ENCODE data around the gene COL24A1.

DNA sequence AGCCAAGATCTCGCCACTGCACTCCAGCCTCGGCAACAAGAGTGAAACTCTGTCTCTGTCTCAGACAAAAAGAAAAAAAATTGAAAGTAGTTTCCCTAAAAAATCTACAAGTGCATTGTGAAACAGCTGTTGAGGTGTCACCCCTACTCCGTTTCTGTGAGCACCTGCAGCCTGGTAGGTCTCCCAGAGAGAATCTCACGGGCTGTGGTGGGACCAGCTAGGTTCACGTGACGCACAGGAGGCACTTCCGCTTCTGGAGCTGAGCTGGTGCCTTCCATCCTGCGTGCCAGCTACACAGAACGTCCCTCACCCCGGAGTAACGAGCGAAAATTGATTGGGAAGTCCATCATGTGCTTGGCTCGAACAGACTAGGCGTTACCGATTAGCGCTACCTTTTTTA is 66.8 kb downstream of the COL24A1 start:
- TF ChIP-seq, protein P1, sequence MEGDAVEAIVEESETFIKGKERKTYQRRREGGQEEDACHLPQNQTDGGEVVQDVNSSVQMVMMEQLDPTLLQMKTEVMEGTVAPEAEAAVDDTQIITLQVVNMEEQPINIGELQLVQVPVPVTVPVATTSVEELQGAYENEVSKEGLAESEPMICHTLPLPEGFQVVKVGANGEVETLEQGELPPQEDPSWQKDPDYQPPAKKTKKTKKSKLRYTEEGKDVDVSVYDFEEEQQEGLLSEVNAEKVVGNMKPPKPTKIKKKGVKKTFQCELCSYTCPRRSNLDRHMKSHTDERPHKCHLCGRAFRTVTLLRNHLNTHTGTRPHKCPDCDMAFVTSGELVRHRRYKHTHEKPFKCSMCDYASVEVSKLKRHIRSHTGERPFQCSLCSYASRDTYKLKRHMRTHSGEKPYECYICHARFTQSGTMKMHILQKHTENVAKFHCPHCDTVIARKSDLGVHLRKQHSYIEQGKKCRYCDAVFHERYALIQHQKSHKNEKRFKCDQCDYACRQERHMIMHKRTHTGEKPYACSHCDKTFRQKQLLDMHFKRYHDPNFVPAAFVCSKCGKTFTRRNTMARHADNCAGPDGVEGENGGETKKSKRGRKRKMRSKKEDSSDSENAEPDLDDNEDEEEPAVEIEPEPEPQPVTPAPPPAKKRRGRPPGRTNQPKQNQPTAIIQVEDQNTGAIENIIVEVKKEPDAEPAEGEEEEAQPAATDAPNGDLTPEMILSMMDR (IDR thresholded peaks at IDR 0.05; ENCODE audit: low read length): no peak
- no peak for TF ChIP-seq EZH2 (IDR thresholded peaks at IDR 0.05; ENCODE audit: borderline replicate concordance, low read length)

Data from OCI-LY1 (cell line).